GM23338 (cell line): ENCODE data around the gene SPTB.

Source experiments
- CTCF ChIP-seq, 2 experiments: fragments of 200-600 bp in 1 of 2; sonication (generic) in 1 of 2; conservative IDR thresholded peaks; 2 replicates each; pipeline versions ENCODE4 v1.5.1 to v1.6.1; 2016 to 2017; ENCODE audit warnings: antibody characterized with exemption in 2 of 2, low read depth in 2 of 2, mild to moderate bottlenecking in 2 of 2, moderate library complexity in 1 of 2
- EZH2 ChIP-seq: fragments of 200-600 bp; sonication (generic); IDR thresholded peaks from one replicate; pipeline ENCODE4 v1.8.0; 2017; ENCODE audit warnings: antibody characterized with exemption, mild to moderate bottlenecking, low read depth; ENCODE audit not compliant: unreplicated experiment
- EZH2phosphoT487 ChIP-seq: fragments of 200-600 bp; sonication (generic); IDR thresholded peaks from one replicate; pipeline ENCODE4 v1.8.1; 2018; ENCODE audit warnings: antibody characterized with exemption; ENCODE audit not compliant: unreplicated experiment
- POLR2AphosphoS5 ChIP-seq: IDR thresholded peaks from 2 replicates; pipeline ENCODE4 v1.6.1; 2016; ENCODE audit warnings: antibody characterized with exemption, low read depth

- no peak for TF ChIP-seq CTCF (conservative IDR thresholded peaks at IDR 0.05; ENCODE audit: low read depth in 2 of 2)
- TF ChIP-seq POLR2AphosphoS5 = no peak
- no peak for TF ChIP-seq EZH2
- no peak for TF ChIP-seq EZH2phosphoT487
These were observed 147.6 kb downstream of the SPTB start for GRCh38 chr14:64732066-64732465.
